Body of pancreas (tissue), 4 donors: Measurements from ENCODE around the gene PITPNB. TPM values are rescaled to one million over a fixed set of nuclear protein-coding genes. Genes with fewer than 3 reads are reported as not detected.

Source experiments
- ATAC-seq: fragments of 150-250 bp; one replicate; pipeline ENCODE4 v1.9.1; 2016
- DNase-seq, 4 donors: peaks; one replicate each; pipeline ENCODE4 v3.0.0-alpha.2; 2019
- H3K27ac ChIP-seq, 4 donors: fragments of 200-600 bp; sonication (generic); 1 replicate in 3 of 4; 2 replicates in 1 of 4; pipeline versions ENCODE4 v1.5.1 to v1.6.1; 2016 to 2019; ENCODE audit warnings: mild to moderate bottlenecking in 1 of 4, mixed read lengths in 1 of 4, moderate library complexity in 1 of 4
- H3K27me3 ChIP-seq, 2 donors: fragments of 200-600 bp; sonication (generic); one replicate each; pipeline ENCODE4 v1.6.0; 2016; ENCODE audit warnings: mild to moderate bottlenecking in 1 of 2
- H3K36me3 ChIP-seq, 2 donors: fragments of 200-600 bp; sonication (generic); replicated peaks in 1 of 2; 2 replicates each; pipeline ENCODE4 v1.5.1; 2016; ENCODE audit warnings: low read depth in 2 of 2; ENCODE audit not compliant: insufficient read depth in 1 of 2
- H3K4me1 ChIP-seq: fragments of 200-600 bp; sonication (generic); one replicate; pipeline ENCODE4 v1.6.0; 2016
- H3K4me3 ChIP-seq, 2 donors: fragments of 200-600 bp; sonication (generic); 1 replicate in 1 of 2; 2 replicates in 1 of 2; pipeline ENCODE4 v1.5.1; 2016 to 2019
- H3K9me3 ChIP-seq, 3 donors: fragments of 200-600 bp; sonication (generic); 1 replicate in 2 of 3; 2 replicates in 1 of 3; pipeline ENCODE4 v1.5.1; 2016
- POLR2A ChIP-seq, 3 donors: fragments of 450-650 bp; IDR thresholded peaks; one replicate each; pipeline ENCODE4 v1.6.1; 2016; ENCODE audit warnings: antibody characterized with exemption in 3 of 3, mild to moderate bottlenecking in 2 of 3
- WGBS, 2 donors: methylation state at CpG; one replicate each; pipeline ENCODE4 v1.1.5; 2017; 5-methylcytosine and 5-hydroxymethylcytosine counted together
- intact Hi-C: fragments of 100-400 bp; cut with DNase I; formaldehyde crosslinking; loops from one replicate; pipeline ENCODE4 v1.15.1; 2023
- total RNA-seq, 2 donors: library from RNA; depleted of rRNA; stranded (reverse); fragments of >200 nt; gene quantifications; one replicate each; pipeline ENCODE4 v1.1.0, GENCODE V29; 2016
- TF ChIP-seq, protein P1 (sequence below), 7 experiments: fragments of 450-650 bp in 4 of 7; fragments of 200-600 bp in 3 of 7; sonication (generic) in 3 of 7; IDR thresholded peaks; one replicate each; pipeline ENCODE4 v1.5.1; 2016 to 2019; ENCODE audit warnings: antibody characterized with exemption in 7 of 7

PITPNB gene
- total RNA-seq, 2 donors from 2014 or later: 21.3 to 39.6 TPM

DNA sequence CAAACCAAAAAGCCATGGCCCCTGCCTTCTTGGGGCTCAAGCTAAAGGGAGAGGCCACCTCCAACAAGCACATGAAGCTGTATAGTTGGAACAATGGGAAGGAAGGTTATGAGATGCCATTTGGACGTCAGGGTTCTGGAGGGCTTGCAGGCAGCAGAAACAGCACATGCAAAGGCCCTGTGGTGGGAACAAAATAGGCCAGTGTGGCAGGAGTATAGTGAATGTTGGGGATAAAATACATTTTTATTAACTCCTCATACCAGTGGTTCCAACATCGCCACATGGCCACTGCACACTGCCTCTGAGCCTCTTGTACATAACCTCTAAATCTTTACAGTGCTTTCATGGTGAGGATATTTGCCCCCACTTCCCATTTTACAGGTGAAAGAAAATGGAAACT is 85.3 kb downstream of the PITPNB start:
- Histone ChIP-seq H3K36me3 (no peaks in the 10 kb centered on the region), H3K9me3 (no peaks in the 10 kb centered on the region), H3K4me3 (no peak overlapping the region), H3K4me1 (no peaks in the 10 kb centered on the region), H3K27ac (no peak overlapping the region), H3K27me3 (no peaks in the 10 kb centered on the region)
- WGBS, 2 donors: 88 to 100% methylated on average over 2 of the region's 2 CpGs
- intact Hi-C loops: no loop called here
- TF ChIP-seq POLR2A (IDR thresholded peaks at IDR 0.05): no peak
- TF ChIP-seq, protein P1, sequence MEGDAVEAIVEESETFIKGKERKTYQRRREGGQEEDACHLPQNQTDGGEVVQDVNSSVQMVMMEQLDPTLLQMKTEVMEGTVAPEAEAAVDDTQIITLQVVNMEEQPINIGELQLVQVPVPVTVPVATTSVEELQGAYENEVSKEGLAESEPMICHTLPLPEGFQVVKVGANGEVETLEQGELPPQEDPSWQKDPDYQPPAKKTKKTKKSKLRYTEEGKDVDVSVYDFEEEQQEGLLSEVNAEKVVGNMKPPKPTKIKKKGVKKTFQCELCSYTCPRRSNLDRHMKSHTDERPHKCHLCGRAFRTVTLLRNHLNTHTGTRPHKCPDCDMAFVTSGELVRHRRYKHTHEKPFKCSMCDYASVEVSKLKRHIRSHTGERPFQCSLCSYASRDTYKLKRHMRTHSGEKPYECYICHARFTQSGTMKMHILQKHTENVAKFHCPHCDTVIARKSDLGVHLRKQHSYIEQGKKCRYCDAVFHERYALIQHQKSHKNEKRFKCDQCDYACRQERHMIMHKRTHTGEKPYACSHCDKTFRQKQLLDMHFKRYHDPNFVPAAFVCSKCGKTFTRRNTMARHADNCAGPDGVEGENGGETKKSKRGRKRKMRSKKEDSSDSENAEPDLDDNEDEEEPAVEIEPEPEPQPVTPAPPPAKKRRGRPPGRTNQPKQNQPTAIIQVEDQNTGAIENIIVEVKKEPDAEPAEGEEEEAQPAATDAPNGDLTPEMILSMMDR (IDR thresholded peaks at IDR 0.05): no peak
- DNase-seq (no peak), ATAC-seq (no peak)

DNA sequence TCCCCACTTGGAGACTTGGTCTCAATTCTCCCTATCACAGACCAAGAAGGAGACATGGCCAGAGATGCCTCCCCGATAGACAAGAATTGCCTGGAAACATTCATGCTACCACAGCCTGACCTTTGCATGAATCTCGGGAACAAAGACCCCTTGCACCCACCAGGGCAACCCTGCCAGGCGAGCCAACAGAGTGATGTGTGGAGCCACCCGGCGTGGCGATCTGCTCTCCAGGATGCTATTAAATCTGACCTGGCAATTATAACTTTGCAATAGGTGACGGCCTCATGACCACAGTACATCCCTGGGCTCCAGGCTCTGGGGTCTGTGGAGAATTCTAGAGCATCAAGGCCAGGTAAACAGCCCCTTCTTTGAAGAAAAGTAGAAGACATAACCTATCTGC is 86.5 kb downstream of the PITPNB start:
- intact Hi-C loops: no loop called here
- Histone ChIP-seq H3K36me3 (no peaks in the 10 kb centered on the region), H3K27ac (no peak overlapping the region), H3K4me3 (no peak overlapping the region), H3K4me1 (no peaks in the 10 kb centered on the region), H3K9me3 (no peaks in the 10 kb centered on the region), H3K27me3 (no peaks in the 10 kb centered on the region)
- 88 to 94% methylated on average over 7 of the region's 7 CpGs for WGBS, 2 donors
- no peak for DNase-seq
- ATAC-seq: no peak
- TF ChIP-seq, protein P1 (IDR thresholded peaks at IDR 0.05): no peak
- no peak for TF ChIP-seq POLR2A (IDR thresholded peaks at IDR 0.05)

DNA sequence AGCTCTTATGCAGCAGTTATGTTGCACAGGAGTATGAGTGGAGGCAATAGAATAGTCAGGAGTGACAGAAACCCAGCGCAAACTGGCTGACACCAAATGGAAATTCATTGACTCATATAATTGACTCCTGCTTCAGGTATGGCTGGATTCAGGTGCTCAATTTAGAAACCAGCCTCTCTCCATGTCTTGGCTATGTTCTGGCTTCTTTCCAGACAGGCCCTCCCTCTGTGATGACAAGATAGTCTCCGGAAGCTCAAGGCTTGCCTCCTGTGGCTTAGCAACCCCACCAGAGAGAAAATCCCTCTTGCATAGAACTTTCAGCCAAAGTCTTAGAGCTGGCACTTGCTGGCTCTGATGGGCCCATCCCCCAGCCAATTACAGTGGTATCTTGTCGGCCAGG is 89.4 kb downstream of the PITPNB start:
- DNase-seq (no peak), ATAC-seq (no peak)
- intact Hi-C loops: no loop called here
- H3K4me3 ChIP-seq: no peak overlapping the region
- no peaks in the 10 kb centered on the region for H3K9me3 ChIP-seq
- no peak overlapping the region for H3K27ac ChIP-seq
- TF ChIP-seq, protein P1 (IDR thresholded peaks at IDR 0.05): no peak
- TF ChIP-seq POLR2A (IDR thresholded peaks at IDR 0.05): no peak
- H3K27me3 ChIP-seq: no peaks in the 10 kb centered on the region
- WGBS, 2 donors: 72 to 89% methylated on average over 3 of the region's 3 CpGs
- H3K4me1 ChIP-seq: no peaks in the 10 kb centered on the region
- no peaks in the 10 kb centered on the region for H3K36me3 ChIP-seq

DNA sequence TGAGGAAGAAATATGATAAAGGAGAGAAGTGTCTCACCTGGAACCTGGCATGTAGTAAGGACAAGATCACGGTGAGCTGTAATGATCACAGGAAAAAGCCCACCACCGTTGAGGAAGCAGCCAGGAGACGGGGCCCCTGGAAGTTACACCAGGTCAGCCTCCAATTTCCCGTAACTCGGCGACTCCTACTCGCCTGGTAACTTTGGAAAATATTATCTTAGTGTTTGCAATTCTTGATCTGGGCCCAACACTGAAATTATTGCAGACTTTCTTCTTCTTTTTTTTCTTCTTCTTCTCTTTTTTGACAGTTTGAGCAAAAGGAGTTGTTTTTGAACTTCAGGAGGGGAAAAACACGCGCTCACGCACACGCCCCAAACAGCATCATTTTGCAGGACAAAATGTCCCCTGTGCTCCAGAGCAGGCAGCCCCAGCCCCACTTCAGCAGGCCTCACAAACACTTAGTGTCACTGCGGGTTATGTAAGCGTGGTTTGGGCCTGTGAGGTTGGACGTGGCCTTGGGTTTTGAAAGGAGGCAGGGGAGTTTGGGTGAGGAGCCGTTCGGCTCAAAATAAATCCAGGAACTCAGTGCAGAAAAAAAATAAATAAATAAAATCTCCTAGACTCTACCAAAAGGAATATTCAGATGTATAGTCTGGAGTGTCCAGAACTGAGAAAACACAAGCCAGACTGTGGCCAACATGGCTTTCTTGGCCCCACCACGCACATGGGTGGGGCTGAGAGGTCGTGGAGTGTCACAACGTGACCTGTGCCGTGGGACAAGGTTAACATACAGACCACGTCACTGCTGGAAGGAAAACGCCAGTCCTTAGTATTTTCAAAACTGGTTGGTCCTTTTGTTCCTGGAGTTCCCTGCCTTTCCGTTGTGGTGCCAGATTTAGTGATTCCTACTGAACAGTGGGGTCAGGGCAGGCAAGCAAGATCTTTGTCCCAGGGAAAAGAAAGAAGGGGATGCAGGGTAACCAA is 91.2 kb downstream of the PITPNB start:
- no peaks in the 10 kb centered on the region for H3K36me3 ChIP-seq

DNA sequence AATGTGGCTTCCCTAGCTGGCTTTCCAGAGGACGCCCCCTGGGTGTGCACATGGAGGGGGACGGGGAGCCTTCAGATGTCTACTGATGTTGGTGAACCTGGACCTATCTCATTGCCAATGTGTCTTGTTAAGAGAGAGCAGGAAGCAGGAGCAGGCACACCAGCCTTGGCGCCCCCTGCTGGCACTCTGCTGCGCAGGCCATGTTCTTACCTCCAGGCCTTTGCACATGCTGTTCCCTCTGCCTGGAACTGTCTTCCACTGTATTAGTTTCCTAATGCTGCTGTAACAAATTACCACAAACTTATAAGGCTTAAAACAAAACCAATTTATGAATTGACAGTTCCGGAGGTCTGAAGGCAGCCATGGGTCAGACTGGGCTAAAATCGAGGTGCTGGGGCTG is 93.9 kb downstream of the PITPNB start:
- no peaks in the 10 kb centered on the region for H3K27me3 ChIP-seq
- H3K4me3 ChIP-seq: no peak overlapping the region
- TF ChIP-seq, protein P1 (IDR thresholded peaks at IDR 0.05): peak in 1 of 7 experiments; percentile 13
- no peak for TF ChIP-seq POLR2A (IDR thresholded peaks at IDR 0.05)
- DNase-seq (no peak), ATAC-seq (no peak)
- H3K36me3 ChIP-seq: no peaks in the 10 kb centered on the region
- H3K27ac ChIP-seq: no peak overlapping the region
- WGBS, 2 donors: 84% methylated on average over 6 of the region's 6 CpGs
- H3K9me3 ChIP-seq: no peaks in the 10 kb centered on the region
- intact Hi-C loops: no loop called here
- H3K4me1 ChIP-seq: no peaks in the 10 kb centered on the region

More for the DNA sequence above, 91.2 kb downstream of the PITPNB start:
- no peaks in the 10 kb centered on the region for H3K9me3 ChIP-seq
- ATAC-seq (no peak), DNase-seq (no peak)
- intact Hi-C loops: no loop called here
- H3K27me3 ChIP-seq: no peaks in the 10 kb centered on the region
- H3K27ac ChIP-seq: no peak overlapping the region
- WGBS, 2 donors: 77 to 86% methylated on average over 23 of the region's 23 CpGs
- no peak for TF ChIP-seq POLR2A (IDR thresholded peaks at IDR 0.05)
- no peaks in the 10 kb centered on the region for H3K4me1 ChIP-seq
- no peak overlapping the region for H3K4me3 ChIP-seq
